ENCODE results near the gene SERPINA10. TPM values are rescaled to one million over a fixed set of nuclear protein-coding genes. Genes with fewer than 3 reads are reported as not detected.

SERPINA10 gene
- polyA plus RNA-seq, 4 donors = 0.06 to 2.8 TPM; not detected in 2

- 91 to 94% (median 91%) methylated on average over 2 of the region's 2 CpGs for WGBS, 3 donors
- DNase-seq = no peak
These were observed 53.7 kb downstream of the SERPINA10 start for GRCh38 chr14:94239406-94239805.

GRCh38 chr14:94237983-94238382, 55.1 kb downstream of the SERPINA10 start:
- WGBS, 3 donors = 53 to 77% (median 60%) methylated on average over 4 of the region's 4 CpGs

More at GRCh38 chr14:94239406-94239805, 53.7 kb downstream of the SERPINA10 start:
- no peak overlapping the region for H3K27ac ChIP-seq (ENCODE audit: low read depth in 1 of 3, low read length in 2 of 3)
- no peaks in the 10 kb centered on the region for H3K9me3 ChIP-seq (ENCODE audit: control insufficient read depth in 2 of 2, insufficient read depth in 1 of 2, low read depth in 1 of 2, low read length in 1 of 2)
- no peaks in the 10 kb centered on the region for H3K4me1 ChIP-seq (ENCODE audit: control insufficient read depth in 3 of 3, insufficient read depth in 2 of 3, low read depth in 1 of 3, low read length in 2 of 3)
- FAIRE-seq = no peak
- H3K4me3 ChIP-seq (ENCODE audit: low read depth in 1 of 3, low read length in 3 of 3) = no peak overlapping the region
- no peaks in the 10 kb centered on the region for H3K36me3 ChIP-seq (ENCODE audit: control insufficient read depth in 3 of 3, insufficient read depth in 2 of 3, low read depth in 1 of 3, low read length in 3 of 3)
- H3K27me3 ChIP-seq (ENCODE audit: control insufficient read depth in 3 of 3, insufficient read depth in 3 of 3, low read length in 3 of 3) = no peaks in the 10 kb centered on the region

GRCh38 chr14:94237046-94237445, 56.0 kb downstream of the SERPINA10 start:
- no peak for FAIRE-seq
- no peak overlapping the region for H3K27ac ChIP-seq (ENCODE audit: low read depth in 1 of 3, low read length in 2 of 3)
- H3K4me3 ChIP-seq (ENCODE audit: low read depth in 1 of 3, low read length in 3 of 3) = no peak overlapping the region
- no peaks in the 10 kb centered on the region for H3K36me3 ChIP-seq (ENCODE audit: control insufficient read depth in 3 of 3, insufficient read depth in 2 of 3, low read depth in 1 of 3, low read length in 3 of 3)
- no peaks in the 10 kb centered on the region for H3K27me3 ChIP-seq (ENCODE audit: control insufficient read depth in 3 of 3, insufficient read depth in 3 of 3, low read length in 3 of 3)
- DNase-seq = no peak
- no peaks in the 10 kb centered on the region for H3K4me1 ChIP-seq (ENCODE audit: control insufficient read depth in 3 of 3, insufficient read depth in 2 of 3, low read depth in 1 of 3, low read length in 2 of 3)
- H3K9me3 ChIP-seq (ENCODE audit: control insufficient read depth in 2 of 2, insufficient read depth in 1 of 2, low read depth in 1 of 2, low read length in 1 of 2) = no peaks in the 10 kb centered on the region

More at GRCh38 chr14:94237983-94238382, 55.1 kb downstream of the SERPINA10 start:
- Histone ChIP-seq H3K4me3 (ENCODE audit: low read depth in 1 of 3, low read length in 3 of 3) (no peak overlapping the region), H3K4me1 (ENCODE audit: control insufficient read depth in 3 of 3, insufficient read depth in 2 of 3, low read depth in 1 of 3, low read length in 2 of 3) (no peaks in the 10 kb centered on the region), H3K27me3 (ENCODE audit: control insufficient read depth in 3 of 3, insufficient read depth in 3 of 3, low read length in 3 of 3) (no peaks in the 10 kb centered on the region), H3K27ac (ENCODE audit: low read depth in 1 of 3, low read length in 2 of 3) (no peak overlapping the region), H3K36me3 (ENCODE audit: control insufficient read depth in 3 of 3, insufficient read depth in 2 of 3, low read depth in 1 of 3, low read length in 3 of 3) (no peaks in the 10 kb centered on the region), H3K9me3 (ENCODE audit: control insufficient read depth in 2 of 2, insufficient read depth in 1 of 2, low read depth in 1 of 2, low read length in 1 of 2) (no peaks in the 10 kb centered on the region)
- no peak for DNase-seq
- no peak for FAIRE-seq

Other genes starting within 250 kb of the SERPINA10 start
- gene DDX24, start 212.1 kb downstream of the SERPINA10 start, polyA plus RNA-seq = 100 to 1,000 TPM in 1 of 4 donors, 10 to 100 TPM in 3; 35.1 to 103 (median 57.9) TPM
- gene IFI27L1, start 212.0 kb downstream of the SERPINA10 start, polyA plus RNA-seq = 10 to 100 TPM; 29.2 to 44.5 (median 30.2) TPM
- gene IFI27, start 182.5 kb downstream of the SERPINA10 start, polyA plus RNA-seq = 1,000 to 10,000 TPM in 1 of 4 donors, 100 to 1,000 TPM in 2, 1 to 10 TPM in 1; 9.3 to 1,277 (median 545) TPM
- gene IFI27L2, start 163.7 kb downstream of the SERPINA10 start, polyA plus RNA-seq = 10 to 100 TPM; 23.0 to 96.7 (median 70.2) TPM
- under 1 TPM in 2 of 4 donors, not detected in 2; 0.03 to 0.13 TPM for gene PPP4R4, start 118.9 kb downstream of the SERPINA10 start, polyA plus RNA-seq
- gene SERPINA6, start 30.1 kb upstream of the SERPINA10 start, polyA plus RNA-seq = 1 to 10 TPM in 1 of 4 donors, under 1 TPM in 1, not detected in 2; 0.07 to 4.4 TPM
- gene SERPINA2, start 73.4 kb upstream of the SERPINA10 start, polyA plus RNA-seq = not detected
- gene SERPINA1, start 95.3 kb upstream of the SERPINA10 start, polyA plus RNA-seq = 1,000 to 10,000 TPM in 1 of 4 donors, 100 to 1,000 TPM in 3; 204 to 3,497 (median 330) TPM
- gene SERPINA11, start 159.5 kb upstream of the SERPINA10 start, polyA plus RNA-seq = under 1 TPM in 2 of 4 donors, not detected in 2; 0.07 to 0.18 TPM
- gene SERPINA9, start 182.9 kb upstream of the SERPINA10 start, polyA plus RNA-seq = under 1 TPM in 1 of 4 donors, not detected in 3; 0.64 TPM
- gene SERPINA12, start 216.2 kb upstream of the SERPINA10 start, polyA plus RNA-seq = under 1 TPM in 2 of 4 donors, not detected in 2; 0.54 to 0.67 TPM

Measured in small intestine (tissue), 7 donors.